Esophagus squamous epithelium (tissue), 5 donors: Measurements from ENCODE around the gene IRF2BPL. TPM values are rescaled to one million over a fixed set of nuclear protein-coding genes. Genes with fewer than 3 reads are reported as not detected.

Experiments
- DNase-seq: peaks from one replicate; lab custom pipeline; 2025; lab: John Stamatoyannopoulos, UW
- H3K27ac ChIP-seq, 4 donors: fragments of 200-600 bp; sonication (generic); one replicate each; pipeline ENCODE4 v1.5.1; 2016 to 2019; ENCODE audit warnings: mild to moderate bottlenecking in 1 of 4
- H3K27me3 ChIP-seq, 4 donors: fragments of 200-600 bp; sonication (generic); 1 replicate in 3 of 4; 2 replicates in 1 of 4; pipeline versions ENCODE4 v1.5.1 to v1.6.0; 2017 to 2021; ENCODE audit warnings: antibody characterized with exemption in 1 of 4
- H3K36me3 ChIP-seq, 3 donors: fragments of 200-600 bp; sonication (generic); one replicate each; pipeline ENCODE4 v1.5.1; 2016 to 2019
- H3K4me1 ChIP-seq, 3 donors: fragments of 200-600 bp; sonication (generic); one replicate each; pipeline ENCODE4 v1.5.1; 2017 to 2019
- H3K4me3 ChIP-seq, 4 donors: fragments of 200-600 bp; sonication (generic); 1 replicate in 3 of 4; 2 replicates in 1 of 4; pipeline ENCODE4 v1.5.1; 2016 to 2019; ENCODE audit warnings: mild to moderate bottlenecking in 2 of 4, moderate library complexity in 1 of 4
- H3K9me3 ChIP-seq, 3 donors: fragments of 200-600 bp; sonication (generic); one replicate each; pipeline ENCODE4 v1.5.1; 2016 to 2019
- CTCF ChIP-seq, 6 experiments: fragments of 450-650 bp in 4 of 6; fragments of 200-600 bp in 2 of 6; sonication (generic) in 2 of 6; IDR thresholded peaks; one replicate each; pipeline ENCODE4 v1.5.1; 2016 to 2019; ENCODE audit warnings: antibody characterized with exemption in 6 of 6, mild to moderate bottlenecking in 4 of 6, moderate library complexity in 4 of 6
- POLR2A ChIP-seq, 4 donors: fragments of 450-650 bp; IDR thresholded peaks; one replicate each; pipeline ENCODE4 v1.6.1; 2017; ENCODE audit warnings: antibody characterized with exemption in 4 of 4, mild to moderate bottlenecking in 4 of 4, moderate library complexity in 3 of 4
- WGBS, 2 donors: methylation state at CpG; one replicate each; pipeline ENCODE4 v1.1.5; 2018; 5-methylcytosine and 5-hydroxymethylcytosine counted together
- intact Hi-C: fragments of 100-400 bp; cut with DNase I; formaldehyde crosslinking; loops from one replicate; pipeline ENCODE4 v1.15.0; 2022
- total RNA-seq, 4 donors: library from RNA; depleted of rRNA; stranded (reverse); fragments of >200 nt; gene quantifications; one replicate each; pipeline ENCODE4 v1.1.0, GENCODE V29; 2016
- donor health status: DM: yes; HTN: yes; CAD: no.

IRF2BPL gene
- total RNA-seq, 4 donors from 2014 or later, result 15.8 to 28.8 (median 24.0) TPM

- H3K4me1 ChIP-seq, result peaks cover 6 to 46% (median 12%) of the 10 kb centered on the region in 3 donors
- H3K9me3 ChIP-seq, result no peaks in the 10 kb centered on the region
- no peak overlapping the region for H3K4me3 ChIP-seq
- WGBS, 2 donors, result 56 to 66% methylated on average over 6 of the region's 6 CpGs
- no peaks in the 10 kb centered on the region for H3K27me3 ChIP-seq
- intact Hi-C loops, result no loop called here
- H3K36me3 ChIP-seq, result no peaks in the 10 kb centered on the region
- no peak for DNase-seq
- no peak for TF ChIP-seq POLR2A (IDR thresholded peaks at IDR 0.05)
- no peak for TF ChIP-seq CTCF (IDR thresholded peaks at IDR 0.05)
- no peak overlapping the region for H3K27ac ChIP-seq
These were observed 37.5 kb upstream of the IRF2BPL start for GRCh38 chr14:77065851-77066577.

GRCh38 chr14:77064521-77065178, 36.1 kb upstream of the IRF2BPL start:
- no peaks in the 10 kb centered on the region for H3K27me3 ChIP-seq
- H3K9me3 ChIP-seq, result no peaks in the 10 kb centered on the region
- no peak overlapping the region for H3K27ac ChIP-seq
- H3K4me1 ChIP-seq, result peaks cover 6 to 34% (median 12%) of the 10 kb centered on the region in 3 donors
- no peak overlapping the region for H3K4me3 ChIP-seq
- whole genome bisulfite sequencing, 2 donors, result 82 to 85% methylated on average over 2 to 5 of the region's 8 CpGs
- intact Hi-C loops, result no loop called here
- H3K36me3 ChIP-seq, result no peaks in the 10 kb centered on the region
- DNase-seq, result no peak
- TF ChIP-seq POLR2A (IDR thresholded peaks at IDR 0.05) (no peak), CTCF (IDR thresholded peaks at IDR 0.05) (no peak)

- WGBS, 2 donors, result 63 to 81% methylated on average over 7 to 10 of the region's 10 CpGs
- no peak overlapping the region for H3K27ac ChIP-seq
- DNase-seq, result no peak
- H3K4me3 ChIP-seq, result no peak overlapping the region
- H3K4me1 ChIP-seq, result peaks cover 6 to 34% (median 12%) of the 10 kb centered on the region in 3 donors
- no peak for TF ChIP-seq POLR2A (IDR thresholded peaks at IDR 0.05)
- TF ChIP-seq CTCF (IDR thresholded peaks at IDR 0.05), result no peak
- no peaks in the 10 kb centered on the region for H3K9me3 ChIP-seq
- H3K36me3 ChIP-seq, result no peaks in the 10 kb centered on the region
- intact Hi-C loops, result no loop called here
- no peaks in the 10 kb centered on the region for H3K27me3 ChIP-seq
These were observed 35.2 kb upstream of the IRF2BPL start for GRCh38 chr14:77063571-77064171.

GRCh38 chr14:77062261-77062660, 33.8 kb upstream of the IRF2BPL start:
- WGBS, 2 donors, result 20 to 67% methylated on average over 1 to 2 of the region's 3 CpGs
- Histone ChIP-seq H3K9me3 (no peaks in the 10 kb centered on the region), H3K4me3 (no peak overlapping the region), H3K27ac (no peak overlapping the region), H3K27me3 (no peaks in the 10 kb centered on the region), H3K36me3 (no peaks in the 10 kb centered on the region), H3K4me1 (peaks cover 0 to 21% (median 6%) of the 10 kb centered on the region in 3 donors)
- intact Hi-C loops, result no loop called here
- TF ChIP-seq CTCF (IDR thresholded peaks at IDR 0.05), result no peak
- no peak for TF ChIP-seq POLR2A (IDR thresholded peaks at IDR 0.05)
- DNase-seq, result no peak
